GM18907 (cell line): Measurements from ENCODE around the gene PAAF1.
"Not testable (repeated sequence)": the region's sequence is repeated elsewhere in the genome, so short reads cannot be mapped to it uniquely, and the experiment has no call there.

Experiments
- ATAC-seq: cut with Tn5 transposase; IDR thresholded peaks from one replicate; pipeline ENCODE4 v1.9.1; 2021; ENCODE audit warnings: mild to moderate bottlenecking, moderate library complexity; ENCODE audit not compliant: unreplicated experiment

PAAF1 gene

GRCh38 chr11:73880449-73880848 is 3.6 kb downstream of the PAAF1 start:
- not testable (repeated sequence) for ATAC-seq

GRCh38 chr11:73883856-73884255 is 7.1 kb downstream of the PAAF1 start:
- ATAC-seq, result no peak

- no peak for ATAC-seq
Observed at GRCh38 chr11:73888244-73888643, 11.4 kb downstream of the PAAF1 start.

GRCh38 chr11:73889019-73889418 is 12.2 kb downstream of the PAAF1 start:
- no peak for ATAC-seq

GRCh38 chr11:73889536-73889935 is 12.7 kb downstream of the PAAF1 start:
- no peak for ATAC-seq

- ATAC-seq, result no peak
Observed at GRCh38 chr11:73893041-73893440, 16.2 kb downstream of the PAAF1 start.

- no peak for ATAC-seq
Observed at GRCh38 chr11:73894725-73895335, 18.0 kb downstream of the PAAF1 start.

GRCh38 chr11:73902303-73902702 is 25.5 kb downstream of the PAAF1 start:
- ATAC-seq, result no peak

GRCh38 chr11:73907191-73907590 is 30.4 kb downstream of the PAAF1 start:
- ATAC-seq, result no peak

GRCh38 chr11:73912026-73912425 is 35.2 kb downstream of the PAAF1 start:
- no peak for ATAC-seq

- no peak for ATAC-seq
Observed at GRCh38 chr11:73913472-73913871, 36.7 kb downstream of the PAAF1 start.

GRCh38 chr11:73914284-73914683 is 37.5 kb downstream of the PAAF1 start:
- ATAC-seq, result no peak

GRCh38 chr11:73916435-73916834 is 39.6 kb downstream of the PAAF1 start:
- ATAC-seq, result no peak

GRCh38 chr11:73921180-73921579 is 44.4 kb downstream of the PAAF1 start:
- no peak for ATAC-seq

GRCh38 chr11:73929388-73929787 is 52.6 kb downstream of the PAAF1 start:
- no peak for ATAC-seq

- ATAC-seq, result no peak
Observed at GRCh38 chr11:73931039-73931645, 54.3 kb downstream of the PAAF1 start.

GRCh38 chr11:73931951-73932350 is 55.2 kb downstream of the PAAF1 start:
- ATAC-seq, result no peak

- ATAC-seq, result no peak
Observed at GRCh38 chr11:73932781-73933180, 56.0 kb downstream of the PAAF1 start.

- not testable (repeated sequence) for ATAC-seq
Observed at GRCh38 chr11:73936047-73936446, 59.2 kb downstream of the PAAF1 start.

- no peak for ATAC-seq
Observed at GRCh38 chr11:73939096-73939495, 62.3 kb downstream of the PAAF1 start.

GRCh38 chr11:73940801-73941570 is 64.2 kb downstream of the PAAF1 start:
- ATAC-seq, result no peak

GRCh38 chr11:73942010-73942409 is 65.2 kb downstream of the PAAF1 start:
- no peak for ATAC-seq
